Liver (tissue), 3 donors: ENCODE measurements around the gene PTBP3.

Experiments used
- EGR1 ChIP-seq, 2 donors: IDR thresholded peaks; 2 replicates each; pipeline ENCODE4 v1.6.1; 2016 to 2018; ENCODE audit warnings: antibody characterized with exemption in 2 of 2, low read depth in 2 of 2
- FOXA1 ChIP-seq: IDR thresholded peaks from 2 replicates; pipeline ENCODE4 v1.6.1; 2016; ENCODE audit warnings: antibody characterized with exemption
- HNF4A ChIP-seq, 2 donors: conservative IDR thresholded peaks; 2 replicates each; pipeline ENCODE4 v1.6.1; 2016; ENCODE audit warnings: antibody characterized with exemption in 2 of 2, mild to moderate bottlenecking in 2 of 2
- JUND ChIP-seq, 2 donors: IDR thresholded peaks; 2 replicates each; pipeline ENCODE4 v1.6.1; 2016; ENCODE audit warnings: antibody characterized with exemption in 2 of 2
- NR2F2 ChIP-seq: IDR thresholded peaks from 2 replicates; pipeline ENCODE4 v1.6.1; 2016; ENCODE audit warnings: antibody characterized with exemption
- RAD21 ChIP-seq, 2 donors: IDR thresholded peaks; 2 replicates each; pipeline ENCODE4 v1.6.1; 2016; ENCODE audit warnings: antibody characterized with exemption in 2 of 2, mild to moderate bottlenecking in 2 of 2
- REST ChIP-seq: IDR thresholded peaks from 2 replicates; pipeline ENCODE4 v1.6.1; 2016; ENCODE audit warnings: antibody characterized with exemption, mild to moderate bottlenecking
- SP1 ChIP-seq: IDR thresholded peaks from 2 replicates; pipeline ENCODE4 v1.6.1; 2018; ENCODE audit warnings: antibody characterized with exemption, mild to moderate bottlenecking
- TAF1 ChIP-seq: conservative IDR thresholded peaks from 2 replicates; pipeline ENCODE4 v1.6.1; 2016; ENCODE audit warnings: antibody characterized with exemption, mild to moderate bottlenecking
- YY1 ChIP-seq: IDR thresholded peaks from 2 replicates; pipeline ENCODE4 v1.6.1; 2016; ENCODE audit warnings: antibody characterized with exemption, mild to moderate bottlenecking
- ZBTB33 ChIP-seq: IDR thresholded peaks from 2 replicates; pipeline ENCODE4 v1.6.1; 2016; ENCODE audit warnings: antibody characterized with exemption
- TF ChIP-seq, protein P1 (sequence below): fragments of 150-350 bp; IDR thresholded peaks from 2 replicates; pipeline ENCODE4 v1.5.1; 2017; ENCODE audit warnings: improper control_type of control experiment, low read depth, low read length; ENCODE audit not compliant: missing input control
- TF ChIP-seq, protein P2 (sequence below): IDR thresholded peaks from 2 replicates; pipeline ENCODE4 v1.6.1; 2016; ENCODE audit warnings: antibody characterized with exemption
- donor health status: healthy.
- donor health status: healthy.

DNA sequence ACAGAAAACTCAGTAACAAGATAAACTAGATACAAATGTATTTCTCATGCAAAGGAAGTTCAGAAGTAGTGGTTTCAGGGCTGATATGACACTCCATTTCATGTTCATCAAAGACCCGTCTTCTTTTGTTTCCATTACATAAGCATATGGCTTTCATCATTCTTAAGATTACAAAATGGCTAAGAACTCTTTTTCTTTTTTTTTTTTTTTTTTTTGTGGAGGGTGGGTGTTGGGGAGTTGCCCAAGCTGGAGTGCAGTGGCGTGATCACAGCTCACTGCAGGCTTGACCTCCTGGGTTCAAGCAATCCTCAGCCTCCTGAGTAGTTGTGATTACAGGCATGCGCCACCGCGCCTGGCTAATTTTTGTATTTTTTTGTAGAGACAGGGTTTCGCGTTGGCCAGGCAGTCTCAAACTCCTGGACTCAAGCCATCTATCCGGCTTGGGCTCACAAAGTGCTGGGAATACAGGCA lies 22.0 kb upstream of the PTBP3 start:
- TF ChIP-seq RAD21 (IDR thresholded peaks at IDR 0.05) (peak in 1 of 2 donors; percentile 10), YY1 (no peak), REST (no peak), FOXA1 (no peak), ZBTB33 (no peak), NR2F2 (no peak), JUND (IDR thresholded peaks at IDR 0.05) (no peak), SP1 (no peak), EGR1 (IDR thresholded peaks at IDR 0.05; ENCODE audit: low read depth in 2 of 2) (no peak), TAF1 (no peak), HNF4A (conservative IDR thresholded peaks at IDR 0.05) (no peak)
- TF ChIP-seq, protein P1, sequence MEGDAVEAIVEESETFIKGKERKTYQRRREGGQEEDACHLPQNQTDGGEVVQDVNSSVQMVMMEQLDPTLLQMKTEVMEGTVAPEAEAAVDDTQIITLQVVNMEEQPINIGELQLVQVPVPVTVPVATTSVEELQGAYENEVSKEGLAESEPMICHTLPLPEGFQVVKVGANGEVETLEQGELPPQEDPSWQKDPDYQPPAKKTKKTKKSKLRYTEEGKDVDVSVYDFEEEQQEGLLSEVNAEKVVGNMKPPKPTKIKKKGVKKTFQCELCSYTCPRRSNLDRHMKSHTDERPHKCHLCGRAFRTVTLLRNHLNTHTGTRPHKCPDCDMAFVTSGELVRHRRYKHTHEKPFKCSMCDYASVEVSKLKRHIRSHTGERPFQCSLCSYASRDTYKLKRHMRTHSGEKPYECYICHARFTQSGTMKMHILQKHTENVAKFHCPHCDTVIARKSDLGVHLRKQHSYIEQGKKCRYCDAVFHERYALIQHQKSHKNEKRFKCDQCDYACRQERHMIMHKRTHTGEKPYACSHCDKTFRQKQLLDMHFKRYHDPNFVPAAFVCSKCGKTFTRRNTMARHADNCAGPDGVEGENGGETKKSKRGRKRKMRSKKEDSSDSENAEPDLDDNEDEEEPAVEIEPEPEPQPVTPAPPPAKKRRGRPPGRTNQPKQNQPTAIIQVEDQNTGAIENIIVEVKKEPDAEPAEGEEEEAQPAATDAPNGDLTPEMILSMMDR = no peak
- TF ChIP-seq, protein P2, sequence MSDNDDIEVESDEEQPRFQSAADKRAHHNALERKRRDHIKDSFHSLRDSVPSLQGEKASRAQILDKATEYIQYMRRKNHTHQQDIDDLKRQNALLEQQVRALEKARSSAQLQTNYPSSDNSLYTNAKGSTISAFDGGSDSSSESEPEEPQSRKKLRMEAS = no peak
